OCI-LY1 (cell line): ENCODE data around the gene CA9.

Experiments
- H2AFZ ChIP-seq: fragments of 200-600 bp; sonication (generic), shearing (Covaris generic); 2 replicates; pipeline ENCODE4 v1.6.0; 2014; ENCODE audit warnings: antibody characterized with exemption, mild to moderate bottlenecking, low read length
- H3F3A ChIP-seq: fragments of 200-600 bp; sonication (generic), shearing (Covaris generic); 2 replicates; pipeline ENCODE4 v1.6.0; 2014; ENCODE audit warnings: mild to moderate bottlenecking, antibody characterized with exemption, low read length, moderate library complexity; ENCODE audit not compliant: insufficient read depth
- H3K27ac ChIP-seq: fragments of 200-600 bp; sonication (generic); 2 replicates; pipeline ENCODE4 v1.5.1; 2014; ENCODE audit warnings: low read length, mixed run types, mild to moderate bottlenecking, low read depth; ENCODE audit not compliant: poor library complexity, severe bottlenecking
- H3K27me3 ChIP-seq: fragments of 200-600 bp; sonication (generic); 2 replicates; pipeline ENCODE4 v1.6.0; 2014; ENCODE audit warnings: antibody characterized with exemption, mild to moderate bottlenecking, low read length, moderate library complexity; ENCODE audit not compliant: insufficient read depth
- H3K36me3 ChIP-seq: fragments of 200-600 bp; sonication (generic); 2 replicates; pipeline ENCODE4 v1.6.1; 2014; ENCODE audit warnings: mild to moderate bottlenecking, antibody characterized with exemption, low read length, moderate library complexity, mixed read lengths; ENCODE audit not compliant: insufficient read depth
- H3K4me1 ChIP-seq: fragments of 200-600 bp; sonication (generic); 2 replicates; pipeline ENCODE4 v1.5.1; 2014; ENCODE audit warnings: mild to moderate bottlenecking, low read length, moderate library complexity; ENCODE audit not compliant: insufficient read depth, severe bottlenecking
- H3K4me2 ChIP-seq: fragments of 200-600 bp; sonication (generic), shearing (Covaris generic); 2 replicates; pipeline ENCODE4 v1.6.1; 2014; ENCODE audit warnings: low read length
- H3K4me3 ChIP-seq: fragments of 200-600 bp; sonication (generic); 2 replicates; pipeline ENCODE4 v1.5.1; 2014; ENCODE audit warnings: low read length, low read depth, mild to moderate bottlenecking, mixed read lengths; ENCODE audit not compliant: poor library complexity, severe bottlenecking
- H3K79me2 ChIP-seq: fragments of 200-600 bp; shearing (Covaris generic); 2 replicates; pipeline ENCODE4 v1.6.1; 2016; ENCODE audit warnings: mixed run types, low read length, mixed read lengths; ENCODE audit not compliant: insufficient read depth
- H3K9ac ChIP-seq: fragments of 200-600 bp; sonication (generic), shearing (Covaris generic); 2 replicates; pipeline ENCODE4 v1.6.1; 2014; ENCODE audit warnings: mild to moderate bottlenecking, low read length, mixed read lengths
- H3K9me2 ChIP-seq: fragments of 200-600 bp; sonication (generic), shearing (Covaris generic); 2 replicates; pipeline ENCODE4 v1.6.1; 2014; ENCODE audit warnings: low read depth, mild to moderate bottlenecking, low read length, mixed read lengths
- H3K9me3 ChIP-seq: fragments of 200-600 bp; shearing (Covaris generic); 2 replicates; pipeline ENCODE4 v1.6.1; 2014; ENCODE audit warnings: low read length, mixed read lengths
- H4K20me1 ChIP-seq: fragments of 200-600 bp; sonication (generic), shearing (Covaris generic); 2 replicates; pipeline ENCODE4 v1.6.0; 2016; ENCODE audit warnings: mild to moderate bottlenecking, low read length; ENCODE audit not compliant: insufficient read depth
- EZH2 ChIP-seq: fragments of 200-600 bp; sonication (generic), shearing (Covaris generic); IDR thresholded peaks from 2 replicates; pipeline ENCODE4 v1.8.0; 2017; ENCODE audit warnings: borderline replicate concordance, mixed run types, mild to moderate bottlenecking, antibody characterized with exemption, low read length, moderate library complexity, mixed read lengths
- TF ChIP-seq, protein P1 (sequence below): fragments of 200-600 bp; sonication (generic), shearing (Covaris generic); IDR thresholded peaks from 2 replicates; pipeline ENCODE4 v1.5.1; 2017; ENCODE audit warnings: mild to moderate bottlenecking, antibody characterized with exemption, low read length, moderate library complexity, mixed read lengths

The CA9 gene

DNA sequence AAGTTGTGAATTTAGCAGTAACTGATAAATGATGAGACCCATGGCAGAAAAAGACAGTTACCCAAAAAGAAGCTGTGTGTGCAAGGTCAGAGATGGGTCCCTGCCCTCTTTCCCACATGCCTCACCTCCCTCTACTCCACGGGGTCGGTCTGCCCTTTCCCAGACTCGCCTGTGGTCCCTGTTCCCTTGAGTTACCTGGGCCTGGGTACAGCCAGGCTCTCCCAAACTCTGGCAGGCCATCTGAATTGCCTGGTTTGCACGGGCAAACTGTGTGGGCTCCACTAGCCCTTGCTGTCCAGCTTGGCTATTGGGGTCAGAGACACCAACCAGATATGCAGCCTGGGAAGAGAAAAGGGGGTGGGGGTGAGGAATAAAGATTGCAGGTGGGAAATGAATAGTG, 34.4 kb downstream of the CA9 start:
- no peaks in the 10 kb centered on the region for H3K27me3 ChIP-seq
- H3K9me3 ChIP-seq, result no peaks in the 10 kb centered on the region
- H3K4me1 ChIP-seq, result no peaks in the 10 kb centered on the region
- no peak for TF ChIP-seq EZH2
- TF ChIP-seq, protein P1, sequence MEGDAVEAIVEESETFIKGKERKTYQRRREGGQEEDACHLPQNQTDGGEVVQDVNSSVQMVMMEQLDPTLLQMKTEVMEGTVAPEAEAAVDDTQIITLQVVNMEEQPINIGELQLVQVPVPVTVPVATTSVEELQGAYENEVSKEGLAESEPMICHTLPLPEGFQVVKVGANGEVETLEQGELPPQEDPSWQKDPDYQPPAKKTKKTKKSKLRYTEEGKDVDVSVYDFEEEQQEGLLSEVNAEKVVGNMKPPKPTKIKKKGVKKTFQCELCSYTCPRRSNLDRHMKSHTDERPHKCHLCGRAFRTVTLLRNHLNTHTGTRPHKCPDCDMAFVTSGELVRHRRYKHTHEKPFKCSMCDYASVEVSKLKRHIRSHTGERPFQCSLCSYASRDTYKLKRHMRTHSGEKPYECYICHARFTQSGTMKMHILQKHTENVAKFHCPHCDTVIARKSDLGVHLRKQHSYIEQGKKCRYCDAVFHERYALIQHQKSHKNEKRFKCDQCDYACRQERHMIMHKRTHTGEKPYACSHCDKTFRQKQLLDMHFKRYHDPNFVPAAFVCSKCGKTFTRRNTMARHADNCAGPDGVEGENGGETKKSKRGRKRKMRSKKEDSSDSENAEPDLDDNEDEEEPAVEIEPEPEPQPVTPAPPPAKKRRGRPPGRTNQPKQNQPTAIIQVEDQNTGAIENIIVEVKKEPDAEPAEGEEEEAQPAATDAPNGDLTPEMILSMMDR, result no peak
- no peaks in the 10 kb centered on the region for H3K79me2 ChIP-seq
- no peak overlapping the region for H3K4me2 ChIP-seq
- H3K36me3 ChIP-seq, result peaks cover 90% of the 10 kb centered on the region
- no peak overlapping the region for H3K4me3 ChIP-seq
- no peaks in the 10 kb centered on the region for H3K9me2 ChIP-seq
- no peaks in the 10 kb centered on the region for H3F3A ChIP-seq
- H2AFZ ChIP-seq, result no peak overlapping the region
- no peak overlapping the region for H3K9ac ChIP-seq
- H4K20me1 ChIP-seq, result no peaks in the 10 kb centered on the region
- H3K27ac ChIP-seq, result no peak overlapping the region

GRCh38 chr9:35710818-35711500, 37.2 kb downstream of the CA9 start:
- Histone ChIP-seq H3K9ac (no peak overlapping the region), H3K4me2 (no peak overlapping the region), H3K27me3 (no peaks in the 10 kb centered on the region), H3K4me1 (no peaks in the 10 kb centered on the region), H3K36me3 (peaks cover 90% of the 10 kb centered on the region), H3K27ac (no peak overlapping the region), H2AFZ (no peak overlapping the region), H3K9me2 (no peaks in the 10 kb centered on the region), H3F3A (no peaks in the 10 kb centered on the region), H3K79me2 (no peaks in the 10 kb centered on the region), H3K4me3 (no peak overlapping the region), H4K20me1 (no peaks in the 10 kb centered on the region), H3K9me3 (no peaks in the 10 kb centered on the region)
- no peak for TF ChIP-seq EZH2
- TF ChIP-seq, protein P1, result no peak

DNA sequence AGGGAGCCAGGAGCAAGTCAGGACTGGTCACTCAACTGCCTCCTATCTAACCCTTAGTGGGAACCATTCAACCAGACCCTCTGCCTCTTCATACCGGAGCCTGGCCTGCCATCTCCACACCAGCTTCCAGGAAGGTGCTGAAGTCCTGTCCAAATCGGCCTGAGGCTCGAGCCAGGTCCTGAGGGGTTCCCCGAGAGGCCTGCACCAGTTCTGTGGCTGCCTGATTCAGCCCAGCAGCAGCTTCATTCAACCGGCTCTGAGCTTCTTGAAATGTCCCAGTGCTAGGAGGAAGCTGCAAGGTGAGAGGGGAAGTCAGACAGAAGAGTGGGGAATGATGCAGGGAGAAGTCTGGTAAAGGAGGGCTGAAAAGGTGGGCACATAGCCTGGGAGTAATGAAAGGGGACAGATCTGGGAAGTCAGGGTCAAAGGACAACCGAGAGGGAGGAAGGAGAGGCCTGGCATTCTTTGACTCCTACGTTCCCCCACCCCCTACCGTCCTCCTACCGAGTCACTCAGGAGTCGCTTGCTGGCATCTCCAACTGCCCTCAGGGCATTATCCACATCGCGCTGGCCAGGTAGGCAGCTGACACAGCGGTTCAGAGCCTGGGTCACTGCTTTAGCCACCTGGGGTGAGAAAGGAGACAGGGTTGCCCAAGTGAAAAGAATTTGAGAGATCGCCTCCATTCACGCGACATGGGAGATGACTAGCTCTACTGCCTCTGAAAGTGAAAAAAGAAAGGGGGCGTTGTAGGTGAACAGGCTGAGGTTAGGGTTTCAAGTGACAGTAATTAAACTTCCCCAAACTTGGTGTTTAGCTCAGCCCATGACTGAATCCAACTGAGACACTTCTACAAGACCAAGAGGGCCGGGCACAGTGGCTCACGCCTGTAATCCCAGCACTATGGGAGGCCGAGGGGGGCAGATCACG, 38.0 kb downstream of the CA9 start:
- Histone ChIP-seq H3K36me3 (peaks cover 90% of the 10 kb centered on the region), H3K4me2 (no peak overlapping the region), H3K9ac (no peak overlapping the region), H4K20me1 (no peaks in the 10 kb centered on the region), H2AFZ (no peak overlapping the region), H3K27me3 (no peaks in the 10 kb centered on the region), H3K9me3 (no peaks in the 10 kb centered on the region), H3K4me1 (no peaks in the 10 kb centered on the region), H3F3A (no peaks in the 10 kb centered on the region), H3K79me2 (no peaks in the 10 kb centered on the region), H3K9me2 (no peaks in the 10 kb centered on the region), H3K4me3 (no peak overlapping the region), H3K27ac (no peak overlapping the region)
- TF ChIP-seq EZH2, result no peak
- TF ChIP-seq, protein P1, result no peak
